GM08714 (cell line): Measurements from ENCODE around the gene PACRG.

Experiments used
- H3K4me3 ChIP-seq: fragments of 200-500 bp; sonication (Bioruptor generic); 2 replicates; pipeline ENCODE4 v1.5.1; 2014; ENCODE audit warnings: mild to moderate bottlenecking, low read length, inconsistent platforms
- ZNF274 ChIP-seq: IDR thresholded peaks from 2 replicates; pipeline ENCODE4 v1.6.1; 2012; ENCODE audit warnings: mild to moderate bottlenecking, low read depth, low read length

The PACRG gene

GRCh38 chr6:163126741-163127140 lies 399.0 kb downstream of the PACRG start:
- H3K4me3 ChIP-seq: no peak overlapping the region
- TF ChIP-seq ZNF274: no peak

GRCh38 chr6:163127587-163127986 lies 399.8 kb downstream of the PACRG start:
- no peak for TF ChIP-seq ZNF274
- H3K4me3 ChIP-seq: no peak overlapping the region

DNA sequence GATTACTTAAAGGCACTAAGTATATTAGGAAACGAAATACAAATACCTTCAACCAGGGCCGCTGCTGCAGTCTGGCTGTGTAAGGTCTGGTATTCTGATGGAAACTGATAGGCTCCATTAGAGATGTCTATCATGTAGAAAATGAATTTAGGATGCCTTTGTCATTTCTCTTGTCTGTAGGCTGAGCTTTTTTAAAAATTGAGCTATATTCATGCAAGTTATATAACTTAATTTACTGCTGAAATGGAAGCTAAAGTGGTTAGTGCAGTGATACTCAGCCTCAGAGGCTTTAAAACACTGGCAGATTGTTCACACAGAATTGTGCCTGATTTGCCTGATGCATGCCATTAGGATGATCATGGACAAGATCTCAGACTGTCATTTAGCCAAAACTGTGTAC lies 400.6 kb downstream of the PACRG start:
- TF ChIP-seq ZNF274: no peak
- no peak overlapping the region for H3K4me3 ChIP-seq

GRCh38 chr6:163132050-163132750 lies 404.4 kb downstream of the PACRG start:
- no peak overlapping the region for H3K4me3 ChIP-seq
- no peak for TF ChIP-seq ZNF274

DNA sequence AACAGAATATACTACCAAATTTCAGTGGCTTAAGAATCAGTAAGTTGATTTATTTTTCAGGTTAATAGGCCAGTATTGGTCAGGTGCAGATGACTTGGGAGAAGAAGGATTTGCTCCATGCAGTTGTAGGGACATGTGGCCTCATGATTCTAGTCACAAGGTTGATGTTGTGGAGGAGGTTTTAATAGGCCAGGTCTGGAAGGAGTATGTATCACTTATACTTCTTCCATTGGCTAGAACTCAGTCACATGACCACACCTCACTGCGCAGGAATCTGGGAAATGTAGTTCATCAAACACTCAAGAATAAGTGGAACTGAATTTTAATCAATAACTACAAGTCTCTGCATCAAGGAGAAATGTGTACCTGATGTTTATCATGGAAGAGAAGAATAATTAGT lies 405.2 kb downstream of the PACRG start:
- no peak overlapping the region for H3K4me3 ChIP-seq
- TF ChIP-seq ZNF274: no peak

- H3K4me3 ChIP-seq: no peak overlapping the region
- no peak for TF ChIP-seq ZNF274
Measured at GRCh38 chr6:163133691-163134090, 405.9 kb downstream of the PACRG start.

- TF ChIP-seq ZNF274: no peak
- H3K4me3 ChIP-seq: no peak overlapping the region
Measured at GRCh38 chr6:163136681-163137397, 409.1 kb downstream of the PACRG start.

GRCh38 chr6:163137398-163137881 lies 409.7 kb downstream of the PACRG start:
- no peak for TF ChIP-seq ZNF274

GRCh38 chr6:163146036-163146435 lies 418.3 kb downstream of the PACRG start:
- no peak for TF ChIP-seq ZNF274
- H3K4me3 ChIP-seq: no peak overlapping the region

More at GRCh38 chr6:163137398-163137881, 409.7 kb downstream of the PACRG start:
- no peak overlapping the region for H3K4me3 ChIP-seq

DNA sequence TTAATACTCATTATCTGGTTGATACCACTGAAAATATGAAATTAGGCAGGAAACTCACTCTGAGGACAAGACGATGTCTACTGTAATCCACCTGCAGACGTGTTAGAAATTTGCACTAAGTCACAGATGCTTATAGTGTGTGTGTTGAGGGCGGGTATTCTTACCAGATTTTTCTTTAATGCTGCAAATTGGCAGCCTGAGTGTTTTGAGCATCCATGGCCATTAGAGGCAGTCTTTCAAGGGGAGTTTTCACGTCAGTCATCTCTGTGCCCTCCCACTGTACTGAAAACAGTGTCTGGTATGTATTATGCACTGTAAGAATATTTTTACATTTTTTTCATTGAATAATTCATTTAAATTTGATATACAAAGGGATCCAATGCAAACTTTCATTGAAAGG lies 420.2 kb downstream of the PACRG start:
- H3K4me3 ChIP-seq: no peak overlapping the region
- no peak for TF ChIP-seq ZNF274

- TF ChIP-seq ZNF274: no peak
- no peak overlapping the region for H3K4me3 ChIP-seq
Measured at GRCh38 chr6:163148451-163149278, 420.9 kb downstream of the PACRG start.

- TF ChIP-seq ZNF274: no peak
- H3K4me3 ChIP-seq: no peak overlapping the region
Measured at GRCh38 chr6:163149279-163149848, 421.6 kb downstream of the PACRG start.

- TF ChIP-seq ZNF274: no peak
- H3K4me3 ChIP-seq: no peak overlapping the region
Measured at GRCh38 chr6:163151212-163151611, 423.4 kb downstream of the PACRG start.

DNA sequence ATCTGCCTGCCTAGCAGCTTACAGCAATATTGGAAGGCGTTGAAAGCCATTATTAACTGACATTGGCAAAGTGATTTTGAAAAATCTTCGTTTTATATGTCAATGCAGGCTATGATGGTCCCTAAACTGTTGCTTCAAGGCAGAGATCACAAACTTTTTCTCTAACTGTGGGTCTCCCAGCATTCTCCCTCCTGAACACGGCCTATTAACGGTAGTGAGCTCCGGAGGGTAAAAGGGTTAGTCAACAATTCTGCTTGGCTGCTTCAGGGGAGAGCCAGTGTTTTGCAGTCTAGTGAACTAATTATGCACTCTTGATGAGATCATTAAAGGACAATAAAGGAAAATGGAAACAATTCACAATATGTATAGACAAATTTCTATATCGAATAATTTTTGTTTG lies 424.9 kb downstream of the PACRG start:
- no peak for TF ChIP-seq ZNF274
- H3K4me3 ChIP-seq: no peak overlapping the region
